Left renal pelvis (tissue), 4 donors: ENCODE measurements around the gene PLD4. TPM values are rescaled to one million over a fixed set of nuclear protein-coding genes. Genes with fewer than 3 reads are reported as not detected.

Experiments
- DNase-seq, 4 donors: peaks; one replicate each; pipeline ENCODE4 v3.0.0-alpha.2; 2013; ENCODE audit warnings: low read depth in 4 of 4, low spot score in 3 of 4
- polyA plus RNA-seq, 4 donors: library from polyadenylated mRNA; unstranded; fragments of 120-200 nt; gene quantifications; one replicate each; pipeline ENCODE4 v1.2.1, GENCODE V29; 2013; ENCODE audit not compliant: insufficient read length in 4 of 4

Gene PLD4
- polyA plus RNA-seq, 4 donors = 2.2 to 8.0 (median 3.4) TPM

- DNase-seq = no peak
Observed at GRCh38 chr14:104981699-104982541, 57.2 kb downstream of the PLD4 start.

- DNase-seq = no peak
Observed at GRCh38 chr14:104982548-104983230, 58.0 kb downstream of the PLD4 start.

Other genes starting within 250 kb of the PLD4 start
- 10 to 100 TPM; 37.1 to 69.5 (median 49.5) TPM for gene INF2, start 235.3 kb upstream of the PLD4 start, polyA plus RNA-seq
- 10 to 100 TPM; 12.5 to 17.0 (median 14.2) TPM for gene ADSS1, start 200.7 kb upstream of the PLD4 start, polyA plus RNA-seq
- 10 to 100 TPM; 48.0 to 87.2 (median 56.2) TPM for gene SIVA1, start 171.7 kb upstream of the PLD4 start, polyA plus RNA-seq
- 100 to 1,000 TPM in 1 of 4 donors, 10 to 100 TPM in 3; 98.4 to 122 (median 99.0) TPM for gene AKT1, start 129.1 kb upstream of the PLD4 start, polyA plus RNA-seq
- 1 to 10 TPM; 2.0 to 4.7 (median 3.9) TPM for gene ZBTB42, start 123.8 kb upstream of the PLD4 start, polyA plus RNA-seq
- 10 to 100 TPM in 2 of 4 donors, 1 to 10 TPM in 2; 3.6 to 21.2 (median 11.1) TPM for gene CEP170B, start 59.6 kb upstream of the PLD4 start, polyA plus RNA-seq
- 1 to 10 TPM; 1.5 to 7.2 (median 2.4) TPM for gene AHNAK2, start 53.5 kb downstream of the PLD4 start, polyA plus RNA-seq
- 10 to 100 TPM in 3 of 4 donors, 1 to 10 TPM in 1; 7.2 to 30.3 (median 24.5) TPM for gene CLBA1, start 60.9 kb downstream of the PLD4 start, polyA plus RNA-seq
- gene CDCA4, start 96.2 kb downstream of the PLD4 start, polyA plus RNA-seq = 10 to 100 TPM; 18.2 to 26.9 (median 21.3) TPM
- 1 to 10 TPM in 1 of 4 donors, under 1 TPM in 3; 0.24 to 1.1 (median 0.50) TPM for gene GPR132, start 140.6 kb downstream of the PLD4 start, polyA plus RNA-seq
- 10 to 100 TPM in 1 of 4 donors, 1 to 10 TPM in 3; 5.4 to 10.9 (median 7.4) TPM for gene JAG2, start 243.9 kb downstream of the PLD4 start, polyA plus RNA-seq